GM12874 (cell line): Measurements from ENCODE around the gene UBB.

ENCODE experiments used
- CTCF ChIP-seq: IDR thresholded peaks from 2 replicates; pipeline ENCODE4 v1.5.1; 2011; ENCODE audit warnings: low read depth, mild to moderate bottlenecking, control low read depth, low read length, moderate library complexity; ENCODE audit not compliant: insufficient read depth

Gene UBB

GRCh38 chr17:16418685-16419068, 37.8 kb downstream of the UBB start:
- TF ChIP-seq CTCF: no peak

- no peak for TF ChIP-seq CTCF
Observed at GRCh38 chr17:16419074-16419928, 38.4 kb downstream of the UBB start.

GRCh38 chr17:16419929-16420271, 39.0 kb downstream of the UBB start:
- no peak for TF ChIP-seq CTCF

GRCh38 chr17:16422416-16422815, 41.5 kb downstream of the UBB start:
- TF ChIP-seq CTCF: no peak

GRCh38 chr17:16423226-16423872, 42.5 kb downstream of the UBB start:
- no peak for TF ChIP-seq CTCF

- no peak for TF ChIP-seq CTCF
Observed at GRCh38 chr17:16425202-16425601, 44.3 kb downstream of the UBB start.

- TF ChIP-seq CTCF: no peak
Observed at GRCh38 chr17:16425698-16426659, 45.1 kb downstream of the UBB start.
